ENCODE measurements around the gene RACK1.

RACK1 gene

GRCh38 chr5:181265092-181265671 lies 21.5 kb upstream of the RACK1 start:
- no peak overlapping the region for H3K4me3 ChIP-seq (ENCODE audit: low read depth, low read length)
- H3K27me3 ChIP-seq (replicated peaks) = no peaks in the 10 kb centered on the region
- no peak overlapping the region for H3K27ac ChIP-seq
- in situ Hi-C loops (cut with HindIII; ENCODE audit: low pct_ligation_motif_present, low sequenced_read_pairs) = no loop called here
- H3K36me3 ChIP-seq (replicated peaks) = peaks cover 3% of the 10 kb centered on the region
- TF ChIP-seq, protein P1, sequence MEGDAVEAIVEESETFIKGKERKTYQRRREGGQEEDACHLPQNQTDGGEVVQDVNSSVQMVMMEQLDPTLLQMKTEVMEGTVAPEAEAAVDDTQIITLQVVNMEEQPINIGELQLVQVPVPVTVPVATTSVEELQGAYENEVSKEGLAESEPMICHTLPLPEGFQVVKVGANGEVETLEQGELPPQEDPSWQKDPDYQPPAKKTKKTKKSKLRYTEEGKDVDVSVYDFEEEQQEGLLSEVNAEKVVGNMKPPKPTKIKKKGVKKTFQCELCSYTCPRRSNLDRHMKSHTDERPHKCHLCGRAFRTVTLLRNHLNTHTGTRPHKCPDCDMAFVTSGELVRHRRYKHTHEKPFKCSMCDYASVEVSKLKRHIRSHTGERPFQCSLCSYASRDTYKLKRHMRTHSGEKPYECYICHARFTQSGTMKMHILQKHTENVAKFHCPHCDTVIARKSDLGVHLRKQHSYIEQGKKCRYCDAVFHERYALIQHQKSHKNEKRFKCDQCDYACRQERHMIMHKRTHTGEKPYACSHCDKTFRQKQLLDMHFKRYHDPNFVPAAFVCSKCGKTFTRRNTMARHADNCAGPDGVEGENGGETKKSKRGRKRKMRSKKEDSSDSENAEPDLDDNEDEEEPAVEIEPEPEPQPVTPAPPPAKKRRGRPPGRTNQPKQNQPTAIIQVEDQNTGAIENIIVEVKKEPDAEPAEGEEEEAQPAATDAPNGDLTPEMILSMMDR (IDR thresholded peaks at IDR 0.05; ENCODE audit: low read depth, low read length, missing control alignments) = no peak
- DNase-seq = no peak

DNA sequence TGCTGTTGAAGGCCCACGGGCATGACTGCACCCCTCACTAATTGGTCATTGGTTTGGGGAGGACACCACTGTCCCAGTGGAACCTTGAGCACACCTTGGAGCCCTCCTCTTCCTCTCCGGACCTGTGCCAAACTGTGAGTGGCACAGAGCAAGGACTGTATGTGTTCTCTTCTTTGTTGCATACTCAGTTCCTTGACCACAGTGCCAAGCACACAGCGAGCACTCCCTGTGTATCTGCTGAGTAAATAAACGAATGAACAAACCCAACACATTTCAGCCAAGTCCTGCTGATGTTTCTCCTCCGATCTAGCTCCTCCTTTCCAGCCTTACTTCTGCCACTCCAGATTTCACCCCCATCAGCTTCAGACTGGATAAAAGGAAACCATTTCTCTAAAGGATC lies 19.9 kb upstream of the RACK1 start:
- Histone ChIP-seq H3K36me3 (replicated peaks) (peaks cover 3% of the 10 kb centered on the region), H3K27me3 (replicated peaks) (no peaks in the 10 kb centered on the region), H3K4me3 (ENCODE audit: low read depth, low read length) (no peak overlapping the region), H3K27ac (no peak overlapping the region)
- in situ Hi-C loops (cut with HindIII; ENCODE audit: low pct_ligation_motif_present, low sequenced_read_pairs) = no loop called here
- TF ChIP-seq, protein P1 (IDR thresholded peaks at IDR 0.05; ENCODE audit: low read depth, low read length, missing control alignments) = no peak
- no peak for DNase-seq

- Histone ChIP-seq H3K27me3 (replicated peaks) (no peaks in the 10 kb centered on the region), H3K36me3 (replicated peaks) (peaks cover 3% of the 10 kb centered on the region), H3K27ac (peak overlapping the region; percentile 98), H3K4me3 (ENCODE audit: low read depth, low read length) (peak overlapping the region; percentile 89)
- in situ Hi-C loops (cut with HindIII; ENCODE audit: low pct_ligation_motif_present, low sequenced_read_pairs) = no loop called here
- TF ChIP-seq, protein P1 (IDR thresholded peaks at IDR 0.05; ENCODE audit: low read depth, low read length, missing control alignments) = no peak
- peak; percentile 51 for DNase-seq
These were observed 17.8 kb upstream of the RACK1 start for GRCh38 chr5:181261320-181262049.

GRCh38 chr5:181260720-181261319 lies 17.1 kb upstream of the RACK1 start, which contains the start of gene TRIM52:
Gene TRIM52, minus strand, starts transcription at chr5:181261143. Its CDS starts 330 bp downstream, at chr5:181260813.
- peak within 1 kb of the TSS; percentile 98 for H3K27ac ChIP-seq
- TF ChIP-seq, protein P1 (IDR thresholded peaks at IDR 0.05; ENCODE audit: low read depth, low read length, missing control alignments) = peak; percentile 9
- peak within 1 kb of the TSS; percentile 89 for H3K4me3 ChIP-seq (ENCODE audit: low read depth, low read length)
- no peaks in the 10 kb centered on the region for H3K27me3 ChIP-seq (replicated peaks)
- peak; percentile 82 for DNase-seq
- H3K36me3 ChIP-seq (replicated peaks) = peaks cover 3% of the 10 kb centered on the region
- in situ Hi-C loops (cut with HindIII; ENCODE audit: low pct_ligation_motif_present, low sequenced_read_pairs) = no loop called here

DNA sequence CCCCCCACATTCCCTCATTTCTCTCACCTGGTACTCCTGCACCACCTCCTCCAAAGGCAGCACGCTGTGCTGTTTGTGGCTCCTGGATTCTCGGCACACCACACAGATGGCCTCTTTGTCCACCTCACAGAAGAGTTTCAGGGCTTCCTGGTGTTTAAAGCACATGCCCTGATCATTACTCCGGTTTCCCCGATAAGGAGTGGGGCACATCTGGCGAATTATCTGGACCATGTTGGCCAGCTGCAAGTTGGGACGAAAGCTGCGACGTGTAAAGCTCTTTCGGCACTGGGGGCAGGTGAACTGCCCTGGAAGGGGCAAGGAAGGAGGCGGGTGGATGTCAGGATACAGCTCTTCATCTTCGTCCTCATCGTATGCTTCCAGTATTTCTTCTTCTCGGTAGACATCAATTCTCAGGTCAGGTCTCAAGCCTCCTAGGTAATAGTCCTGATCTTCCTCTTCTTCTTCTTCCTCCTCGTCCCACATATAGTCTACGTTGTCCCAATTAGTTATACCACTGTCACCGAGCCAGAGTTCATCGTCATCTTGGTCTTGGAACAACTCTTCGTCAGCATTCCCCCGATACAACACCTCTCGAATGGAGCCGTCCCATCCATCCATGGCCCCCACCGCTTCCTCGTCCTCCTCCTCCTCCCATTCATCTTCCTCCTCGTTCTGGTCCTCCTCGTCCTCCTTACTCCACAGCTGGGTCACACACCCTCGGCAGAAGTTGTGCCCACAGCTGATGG lies 16.4 kb upstream of the RACK1 start:
- Histone ChIP-seq H3K4me3 (ENCODE audit: low read depth, low read length) (peak overlapping the region; percentile 89), H3K27ac (peak overlapping the region; percentile 98), H3K27me3 (replicated peaks) (no peaks in the 10 kb centered on the region), H3K36me3 (replicated peaks) (peaks cover 5% of the 10 kb centered on the region)
- TF ChIP-seq, protein P1 (IDR thresholded peaks at IDR 0.05; ENCODE audit: low read depth, low read length, missing control alignments) = no peak
- in situ Hi-C loops (cut with HindIII; ENCODE audit: low pct_ligation_motif_present, low sequenced_read_pairs) = no loop called here
- DNase-seq = no peak
